Prostate gland (tissue), 2 donors: Measurements from ENCODE around the gene FAM83B. TPM values are rescaled to one million over a fixed set of nuclear protein-coding genes. Genes with fewer than 3 reads are reported as not detected.

Experiments used
- DNase-seq: peaks from one replicate; pipeline ENCODE4 v3.0.0-alpha.2; 2019; ENCODE audit warnings: low spot score
- H3K27ac ChIP-seq, 2 donors: fragments of 200-600 bp; sonication (generic); 2 replicates each; pipeline ENCODE4 v1.5.1; 2017 to 2019
- H3K27me3 ChIP-seq: fragments of 200-600 bp; sonication (generic); replicated peaks from 2 replicates; pipeline ENCODE4 v1.5.1; 2019; ENCODE audit not compliant: insufficient read depth
- H3K36me3 ChIP-seq, 2 donors: fragments of 200-600 bp; sonication (generic); 1 replicate in 1 of 2; 2 replicates in 1 of 2; pipeline versions ENCODE4 v1.5.1 to v1.8.1; 2017 to 2019
- H3K4me1 ChIP-seq: fragments of 200-600 bp; sonication (generic); replicated peaks from 2 replicates; pipeline ENCODE4 v1.5.1; 2019
- H3K4me3 ChIP-seq, 2 donors: fragments of 200-600 bp; sonication (generic); 2 replicates each; pipeline ENCODE4 v1.5.1; 2017 to 2019
- H3K9me3 ChIP-seq: fragments of 200-600 bp; sonication (generic); 2 replicates; pipeline ENCODE4 v1.5.1; 2017
- POLR2A ChIP-seq: fragments of 450-650 bp; IDR thresholded peaks from one replicate; pipeline ENCODE4 v1.6.1; 2016; ENCODE audit warnings: antibody characterized with exemption, mild to moderate bottlenecking
- POLR2AphosphoS5 ChIP-seq: sonication (generic); formaldehyde crosslinking; IDR thresholded peaks from one replicate; pipeline ENCODE4 v1.6.1; 2017; ENCODE audit warnings: antibody characterized with exemption
- WGBS: methylation state at CpG from one replicate; pipeline ENCODE4 v1.1.5; 2018; 5-methylcytosine and 5-hydroxymethylcytosine counted together
- intact Hi-C: fragments of 100-400 bp; cut with DNase I; formaldehyde crosslinking; loops from one replicate; pipeline ENCODE4 v1.14.2; 2022
- total RNA-seq, 2 donors: library from RNA; depleted of rRNA; stranded (reverse); fragments of >200 nt; gene quantifications; one replicate each; pipeline ENCODE4 v1.1.0, GENCODE V29; 2016
- TF ChIP-seq, protein P1 (sequence below), 4 experiments: fragments of 200-600 bp in 2 of 4; fragments of 450-650 bp in 2 of 4; sonication (generic) in 2 of 4; IDR thresholded peaks; 1 replicate in 3 of 4; 2 replicates in 1 of 4; pipeline ENCODE4 v1.5.1; 2016 to 2019; ENCODE audit warnings: antibody characterized with exemption in 4 of 4, mild to moderate bottlenecking in 2 of 4, moderate library complexity in 2 of 4

The FAM83B gene
- total RNA-seq, 2 donors from 2014 or later = 4.0 to 14.3 TPM

DNA sequence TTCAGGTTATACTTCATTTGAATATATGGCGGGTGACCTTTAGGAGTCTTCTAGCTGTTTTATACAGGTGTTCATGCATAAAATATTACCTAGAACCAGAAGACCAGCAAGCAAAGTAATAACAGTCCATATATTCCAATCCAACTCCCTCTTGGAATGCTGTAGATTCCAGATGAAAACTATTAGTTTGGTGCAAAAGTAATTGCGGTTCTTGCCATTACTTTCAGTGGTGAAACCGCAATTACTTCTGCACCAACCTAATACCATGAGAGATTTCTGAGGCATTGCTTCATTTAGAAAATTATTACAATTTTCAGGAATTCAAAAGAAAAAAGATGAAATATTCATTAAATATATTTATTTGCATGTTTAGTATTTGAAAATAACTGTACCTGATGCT, 62.6 kb downstream of the FAM83B start:
- WGBS = 96% methylated on average over 3 of the region's 3 CpGs
- no peak for DNase-seq
- Histone ChIP-seq H3K9me3 (no peaks in the 10 kb centered on the region), H3K36me3 (no peaks in the 10 kb centered on the region), H3K27ac (no peak overlapping the region), H3K4me3 (no peak overlapping the region), H3K27me3 (no peaks in the 10 kb centered on the region), H3K4me1 (no peaks in the 10 kb centered on the region)
- no peak for TF ChIP-seq POLR2A
- no peak for TF ChIP-seq POLR2AphosphoS5
- TF ChIP-seq, protein P1, sequence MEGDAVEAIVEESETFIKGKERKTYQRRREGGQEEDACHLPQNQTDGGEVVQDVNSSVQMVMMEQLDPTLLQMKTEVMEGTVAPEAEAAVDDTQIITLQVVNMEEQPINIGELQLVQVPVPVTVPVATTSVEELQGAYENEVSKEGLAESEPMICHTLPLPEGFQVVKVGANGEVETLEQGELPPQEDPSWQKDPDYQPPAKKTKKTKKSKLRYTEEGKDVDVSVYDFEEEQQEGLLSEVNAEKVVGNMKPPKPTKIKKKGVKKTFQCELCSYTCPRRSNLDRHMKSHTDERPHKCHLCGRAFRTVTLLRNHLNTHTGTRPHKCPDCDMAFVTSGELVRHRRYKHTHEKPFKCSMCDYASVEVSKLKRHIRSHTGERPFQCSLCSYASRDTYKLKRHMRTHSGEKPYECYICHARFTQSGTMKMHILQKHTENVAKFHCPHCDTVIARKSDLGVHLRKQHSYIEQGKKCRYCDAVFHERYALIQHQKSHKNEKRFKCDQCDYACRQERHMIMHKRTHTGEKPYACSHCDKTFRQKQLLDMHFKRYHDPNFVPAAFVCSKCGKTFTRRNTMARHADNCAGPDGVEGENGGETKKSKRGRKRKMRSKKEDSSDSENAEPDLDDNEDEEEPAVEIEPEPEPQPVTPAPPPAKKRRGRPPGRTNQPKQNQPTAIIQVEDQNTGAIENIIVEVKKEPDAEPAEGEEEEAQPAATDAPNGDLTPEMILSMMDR (IDR thresholded peaks at IDR 0.05) = no peak
- intact Hi-C loops = no loop called here

DNA sequence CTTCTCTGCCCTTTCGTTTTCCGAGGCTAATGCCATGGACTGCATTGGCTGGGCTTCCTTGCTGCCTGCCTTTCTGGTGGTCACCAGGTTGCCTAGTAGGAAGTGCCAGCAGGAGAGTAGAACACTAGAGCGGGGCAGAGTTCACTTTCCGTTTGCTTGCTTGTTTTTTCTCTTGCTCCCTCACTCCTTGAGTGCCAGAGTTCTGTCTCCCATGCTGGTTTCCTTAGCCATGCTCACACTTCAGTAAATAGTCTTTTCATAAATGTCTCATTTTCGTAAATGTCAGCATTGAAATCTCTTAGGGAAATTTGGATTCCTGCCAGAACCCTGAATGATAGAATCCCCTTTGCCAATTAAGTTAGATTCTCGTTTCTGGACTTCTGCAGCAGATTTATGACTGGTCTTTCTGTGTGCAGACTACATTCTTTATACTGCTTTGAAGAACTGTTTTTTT, 63.9 kb downstream of the FAM83B start:
- TF ChIP-seq, protein P1 (IDR thresholded peaks at IDR 0.05) = no peak
- TF ChIP-seq POLR2AphosphoS5 (no peak), POLR2A (no peak)
- no peak overlapping the region for H3K4me3 ChIP-seq
- WGBS = 50% methylated on average over 6 of the region's 6 CpGs
- no peaks in the 10 kb centered on the region for H3K4me1 ChIP-seq
- DNase-seq = no peak
- H3K27me3 ChIP-seq = no peaks in the 10 kb centered on the region
- no peaks in the 10 kb centered on the region for H3K9me3 ChIP-seq
- H3K36me3 ChIP-seq = no peaks in the 10 kb centered on the region
- intact Hi-C loops = no loop called here
- H3K27ac ChIP-seq = no peak overlapping the region

DNA sequence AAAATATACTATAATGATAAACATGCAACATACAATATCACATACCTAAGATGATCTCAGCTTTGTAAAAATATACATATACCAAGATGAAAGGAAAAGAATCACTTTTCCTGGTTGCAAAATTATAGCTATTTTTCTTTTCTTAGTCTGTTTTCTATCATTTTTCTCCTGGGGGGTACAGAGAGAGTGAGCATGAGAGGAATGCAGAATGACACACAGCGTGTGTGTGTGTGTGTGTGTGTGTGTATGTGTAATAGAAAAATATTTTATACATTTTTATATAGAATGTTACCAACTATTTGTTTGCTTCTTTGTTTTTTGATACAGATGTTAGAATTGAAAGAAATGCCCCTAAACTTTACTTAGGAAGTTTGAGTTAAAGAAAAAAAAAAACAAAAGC, 64.3 kb downstream of the FAM83B start:
- no peak overlapping the region for H3K4me3 ChIP-seq
- intact Hi-C loops = no loop called here
- H3K4me1 ChIP-seq = no peaks in the 10 kb centered on the region
- H3K9me3 ChIP-seq = no peaks in the 10 kb centered on the region
- TF ChIP-seq, protein P1 (IDR thresholded peaks at IDR 0.05) = no peak
- TF ChIP-seq POLR2A (no peak), POLR2AphosphoS5 (no peak)
- H3K36me3 ChIP-seq = no peaks in the 10 kb centered on the region
- DNase-seq = no peak
- no peaks in the 10 kb centered on the region for H3K27me3 ChIP-seq
- no peak overlapping the region for H3K27ac ChIP-seq
- WGBS = 67% methylated on average over 1 of the region's 1 CpG

DNA sequence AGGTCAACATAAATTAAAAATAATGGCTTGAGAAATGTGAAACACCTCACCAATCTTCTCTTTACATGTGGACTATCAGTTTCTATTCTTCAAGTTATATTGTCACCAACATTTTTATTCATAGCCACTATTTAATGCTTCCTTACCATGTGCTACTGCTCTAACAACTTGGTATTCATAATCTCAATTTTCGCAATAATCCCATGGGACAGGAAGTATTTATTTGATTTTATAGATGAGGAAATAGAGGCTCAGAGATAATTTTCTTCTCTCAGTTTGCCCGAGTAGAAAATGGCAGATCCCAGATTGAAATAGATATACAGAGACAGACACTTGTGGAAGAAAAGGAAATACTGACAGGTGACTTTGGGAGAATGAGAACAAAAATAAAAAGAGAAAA, 66.6 kb downstream of the FAM83B start:
- Histone ChIP-seq H3K4me1 (no peaks in the 10 kb centered on the region), H3K27ac (no peak overlapping the region), H3K36me3 (no peaks in the 10 kb centered on the region), H3K4me3 (no peak overlapping the region), H3K27me3 (no peaks in the 10 kb centered on the region), H3K9me3 (no peaks in the 10 kb centered on the region)
- no peak for TF ChIP-seq POLR2AphosphoS5
- TF ChIP-seq, protein P1 (IDR thresholded peaks at IDR 0.05) = no peak
- TF ChIP-seq POLR2A = no peak
- intact Hi-C loops = no loop called here
- no peak for DNase-seq
- WGBS = 81% methylated on average over 2 of the region's 2 CpGs

DNA sequence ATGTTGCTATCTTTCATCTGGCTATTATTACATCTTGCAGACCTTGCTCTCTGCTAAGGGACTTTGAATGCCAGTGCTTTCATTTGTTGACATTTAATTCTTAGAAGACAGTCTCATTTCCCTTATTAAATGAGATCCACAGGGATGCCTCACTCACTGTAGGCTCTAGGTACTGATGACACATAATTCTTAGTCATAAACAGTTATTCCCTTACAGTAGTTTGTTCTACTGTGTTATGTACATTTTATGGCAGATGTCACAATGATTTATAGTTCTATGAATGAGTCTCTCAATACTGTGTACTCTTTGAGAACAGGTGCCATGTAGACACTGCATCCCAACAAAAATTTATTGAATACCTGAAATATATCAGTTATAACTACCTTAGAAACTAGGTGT, 70.3 kb downstream of the FAM83B start:
- TF ChIP-seq POLR2AphosphoS5 = no peak
- no peak for TF ChIP-seq POLR2A
- TF ChIP-seq, protein P1 (IDR thresholded peaks at IDR 0.05) = no peak
- Histone ChIP-seq H3K27me3 (no peaks in the 10 kb centered on the region), H3K4me3 (no peak overlapping the region), H3K36me3 (no peaks in the 10 kb centered on the region), H3K27ac (no peak overlapping the region), H3K4me1 (no peaks in the 10 kb centered on the region), H3K9me3 (no peaks in the 10 kb centered on the region)
- DNase-seq = no peak
- intact Hi-C loops = no loop called here
